ENCODE measurements around the gene ACADL.
"Not testable (repeated sequence)": the region's sequence is repeated elsewhere in the genome, so short reads cannot be mapped to it uniquely, and the experiment has no call there.

The ACADL gene

DNA sequence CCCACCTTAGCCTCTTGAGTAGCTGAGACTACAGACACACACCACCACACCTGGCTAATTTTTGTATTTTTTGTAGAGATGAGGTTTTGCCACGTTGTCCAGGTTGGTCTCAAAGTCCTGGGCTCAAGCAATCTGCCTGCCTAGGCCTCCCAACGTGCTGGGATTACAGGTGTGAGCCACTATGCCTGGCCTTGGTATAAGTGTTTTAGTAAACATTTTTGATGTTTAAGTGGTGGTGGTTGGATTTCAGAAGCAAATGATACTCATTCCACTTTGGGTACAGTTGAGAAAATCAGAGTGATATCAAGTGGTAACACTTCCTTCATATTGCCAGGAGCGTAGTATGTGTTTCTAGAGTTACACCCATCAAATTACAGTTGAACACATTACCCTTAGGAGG, 25.4 kb downstream of the ACADL start:
- DNase-seq, result no peak

DNA sequence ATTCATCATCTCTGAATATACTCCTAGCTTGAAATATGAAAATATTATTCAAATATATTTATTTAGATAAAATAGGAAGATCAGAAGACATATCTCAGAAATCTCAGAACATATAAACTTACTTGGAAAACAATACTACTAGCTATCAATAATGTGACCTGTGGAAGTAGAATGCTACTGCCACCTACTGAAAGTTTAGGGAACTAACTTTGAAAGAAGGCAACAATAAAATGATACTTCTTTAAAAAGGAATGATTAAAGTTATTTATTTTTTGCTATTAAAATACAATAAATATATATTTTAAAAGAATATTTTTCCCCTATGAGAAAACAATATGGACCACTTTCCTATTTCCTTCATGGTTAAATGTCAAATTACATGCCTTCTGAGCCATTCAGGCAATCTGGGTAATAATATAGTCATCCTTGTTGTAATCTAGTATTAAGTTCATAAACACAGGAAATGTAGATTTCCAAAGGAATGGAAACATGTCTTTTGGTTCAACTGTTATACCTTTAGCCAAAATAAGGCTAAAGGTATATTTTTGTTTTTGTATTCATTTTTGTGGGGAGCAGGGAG, 26.0 kb downstream of the ACADL start:
- DNase-seq, result no peak

DNA sequence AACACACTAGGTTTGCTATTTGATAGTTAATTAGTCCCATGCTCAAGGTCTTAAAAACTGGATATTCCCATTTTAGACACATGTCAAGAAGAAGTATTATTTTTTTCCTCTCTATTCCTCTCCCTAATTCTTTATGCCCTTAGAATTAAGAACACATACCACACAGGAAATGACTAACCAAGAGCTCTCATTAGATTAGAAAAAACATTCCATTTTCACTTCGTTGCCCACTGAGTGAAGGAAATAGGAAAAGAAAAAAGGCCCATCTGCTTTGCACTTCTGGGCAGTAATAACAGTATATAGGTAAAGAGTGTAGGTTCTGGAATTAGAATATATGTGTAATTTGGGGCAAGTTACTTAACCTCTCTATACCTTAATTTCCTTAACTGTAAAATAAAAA, 26.9 kb downstream of the ACADL start:
- DNase-seq, result no peak

DNA sequence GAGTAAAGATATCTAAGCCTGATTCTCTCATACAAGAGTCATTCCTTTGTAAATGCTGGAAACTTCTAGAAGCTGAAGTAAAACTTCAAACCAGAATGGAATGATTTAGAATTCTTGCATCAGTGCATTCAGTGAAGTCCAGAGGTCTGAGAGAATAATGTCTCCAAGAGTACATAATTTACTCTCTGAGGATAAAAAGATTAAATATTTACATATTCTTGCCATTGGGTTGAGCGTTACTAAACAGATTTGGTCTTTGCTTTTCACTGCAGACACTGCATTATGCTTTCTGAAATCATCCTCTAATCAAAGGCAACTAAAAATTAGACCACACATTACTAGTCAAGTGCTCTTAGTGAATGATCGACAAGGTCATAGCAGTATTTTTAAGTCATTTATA, 27.5 kb downstream of the ACADL start:
- no peak for DNase-seq

DNA sequence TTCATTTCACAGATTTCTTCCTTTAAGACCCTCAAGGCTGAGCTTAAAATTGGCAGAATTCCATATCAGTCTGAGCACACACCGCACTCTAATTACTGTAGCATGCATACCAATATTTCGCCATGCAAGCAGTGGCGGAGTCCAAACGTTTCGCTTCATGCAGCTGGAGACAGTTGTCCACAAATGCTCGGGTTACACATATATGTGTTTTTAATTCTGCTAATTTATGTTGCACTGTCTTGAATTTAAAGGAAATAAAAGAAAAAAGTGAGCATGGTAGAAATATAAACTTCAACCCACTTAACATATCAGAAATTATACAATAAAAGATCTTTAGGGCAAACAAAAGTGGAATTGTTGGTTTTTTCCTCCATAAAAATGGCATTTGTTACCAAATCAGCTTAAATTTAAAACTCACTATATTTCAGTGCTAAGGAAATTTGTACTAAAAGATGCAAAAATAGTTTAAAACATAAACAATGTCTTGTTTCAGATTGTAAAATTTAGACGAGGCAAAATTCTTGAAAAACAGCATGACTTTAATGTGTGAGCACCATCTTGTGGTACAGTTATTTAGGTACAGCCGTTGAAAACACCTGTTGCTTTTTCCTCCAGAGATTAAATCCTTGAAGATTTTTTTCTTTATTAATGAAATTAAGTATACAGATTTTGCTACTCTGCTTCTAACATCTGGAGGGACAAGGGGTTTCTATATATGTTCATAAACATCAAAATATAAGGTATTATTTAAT, 30.0 kb downstream of the ACADL start:
- peak in 1 of 14 donors; percentile 24 for DNase-seq

DNA sequence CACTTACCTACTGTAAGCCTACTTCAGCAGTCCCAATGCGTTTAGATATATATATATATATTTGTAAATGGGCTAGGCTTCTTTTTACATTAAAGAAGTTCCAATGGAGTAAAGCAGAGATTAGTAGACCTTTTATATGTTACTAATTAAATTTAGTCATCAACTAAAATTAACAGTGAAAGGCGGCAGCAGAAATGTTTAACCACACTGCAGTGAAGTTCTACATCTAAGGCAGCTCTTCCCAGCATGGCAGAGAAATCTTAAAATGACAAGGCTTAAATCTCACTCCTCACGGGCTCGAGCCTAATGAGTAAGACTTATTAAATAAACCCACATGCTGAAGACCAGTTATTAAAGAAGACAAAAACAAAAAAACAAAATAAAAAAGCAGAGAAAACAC, 34.9 kb downstream of the ACADL start:
- DNase-seq, result no peak

DNA sequence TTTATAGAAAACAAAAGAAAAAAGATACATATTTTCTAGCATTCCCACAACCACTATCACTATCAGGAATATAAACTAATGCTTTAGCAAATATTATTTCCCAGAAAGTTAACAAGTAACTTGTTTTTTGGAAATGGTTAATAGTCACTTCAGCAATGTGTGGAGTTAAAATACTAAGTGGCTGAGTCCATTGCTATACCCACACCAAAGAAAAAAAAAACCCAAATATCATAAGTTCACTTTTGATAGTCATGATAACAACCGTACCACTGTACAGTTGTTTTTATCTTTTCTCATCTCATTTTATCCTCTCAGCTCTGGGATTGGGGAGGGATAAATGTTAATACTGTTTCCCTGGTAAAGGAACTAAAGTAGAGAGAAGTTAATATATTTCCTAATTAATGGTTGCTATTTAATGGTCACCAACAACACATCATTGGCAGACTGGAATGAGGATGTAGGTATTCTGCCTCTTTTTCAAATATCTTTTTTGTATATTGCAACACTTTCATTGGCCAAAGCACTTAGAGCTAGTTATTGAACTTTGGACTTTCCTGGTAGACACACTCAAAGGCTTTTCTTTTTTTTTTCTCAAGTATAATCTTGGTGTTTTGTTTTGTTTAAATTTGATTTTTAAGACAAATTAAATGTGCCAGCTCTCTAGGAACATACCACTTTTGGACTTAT, 35.7 kb downstream of the ACADL start:
- no peak for DNase-seq

DNA sequence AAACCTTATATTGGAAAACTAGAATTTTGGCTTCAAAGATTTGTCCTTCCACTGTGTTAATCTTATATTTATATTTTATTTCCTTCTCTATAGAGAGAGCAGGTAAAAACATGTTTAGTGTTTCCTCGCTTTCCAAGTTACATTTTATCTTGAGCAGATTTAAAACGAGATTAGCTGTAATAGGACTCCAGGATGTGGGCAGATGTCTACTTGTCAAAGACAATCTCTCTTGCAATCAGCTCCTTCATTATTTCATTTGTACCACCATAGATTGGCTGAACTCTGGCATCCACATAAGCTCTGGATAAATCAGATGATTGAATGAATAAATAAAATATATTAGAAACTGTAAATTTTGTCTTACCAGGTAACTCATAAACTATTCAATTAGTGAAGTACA, 36.5 kb downstream of the ACADL start:
- DNase-seq, result no peak

DNA sequence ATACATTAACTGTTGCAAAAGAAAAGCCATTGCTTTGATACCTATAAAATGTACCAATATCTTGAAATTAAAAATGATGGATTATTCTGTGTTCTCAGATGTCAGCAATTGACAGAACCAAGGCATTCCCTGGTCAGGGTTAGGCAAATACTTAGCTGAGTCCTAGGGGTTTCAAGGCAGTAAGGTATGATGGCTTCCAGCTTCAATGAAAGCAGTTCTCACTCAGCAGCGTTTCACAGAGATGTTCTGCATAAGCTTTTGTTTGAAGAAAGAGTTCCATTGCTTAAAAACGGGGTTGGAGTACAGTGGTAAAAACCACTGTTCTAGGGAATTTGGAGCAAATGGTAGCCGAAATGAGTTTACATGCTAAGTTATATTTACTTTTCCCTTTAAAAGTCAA, 37.1 kb downstream of the ACADL start:
- DNase-seq, result no peak

DNA sequence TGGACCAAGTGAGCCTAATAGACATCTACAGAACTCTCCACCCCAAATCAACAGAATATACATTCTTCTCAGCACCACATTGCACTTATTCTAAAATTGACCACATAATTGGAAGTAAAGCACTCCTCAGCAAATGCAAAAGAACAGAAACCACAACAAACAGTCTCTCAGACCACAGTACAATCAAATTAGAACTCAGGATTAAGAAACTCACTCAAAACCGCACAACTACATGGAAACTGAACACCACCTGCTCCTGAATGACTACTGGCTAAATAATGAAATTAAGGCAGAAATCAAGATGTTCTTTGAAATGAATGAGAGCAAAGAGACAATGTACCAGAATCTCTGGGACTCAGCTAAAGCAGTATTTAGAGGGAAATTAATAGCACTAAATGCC, 41.3 kb downstream of the ACADL start:
- not testable (repeated sequence) for DNase-seq

DNA sequence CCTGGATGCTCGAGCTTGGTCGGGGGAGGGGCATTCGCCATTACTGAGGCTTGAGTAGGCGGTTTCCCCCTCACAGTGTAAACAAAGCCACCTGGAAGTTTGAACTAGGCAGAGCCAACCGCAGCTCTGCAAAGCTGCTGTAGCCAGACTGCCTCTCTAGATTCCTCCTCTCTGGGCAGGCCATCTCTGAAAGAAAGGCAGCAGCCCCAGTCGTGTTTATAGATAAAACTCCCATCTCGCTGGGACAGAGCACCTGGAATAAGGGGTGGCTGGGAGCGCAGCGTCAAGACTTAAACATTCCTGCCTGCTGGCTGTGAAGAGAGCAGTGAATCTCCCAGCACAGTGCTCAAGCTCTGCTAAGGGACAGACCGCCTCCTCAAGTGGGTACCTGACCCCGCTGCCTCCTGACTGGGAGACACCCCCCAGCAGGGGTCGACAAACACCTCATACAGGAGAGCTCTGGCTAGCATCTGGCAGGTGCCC, 43.6 kb downstream of the ACADL start:
- not testable (repeated sequence) for DNase-seq

DNA sequence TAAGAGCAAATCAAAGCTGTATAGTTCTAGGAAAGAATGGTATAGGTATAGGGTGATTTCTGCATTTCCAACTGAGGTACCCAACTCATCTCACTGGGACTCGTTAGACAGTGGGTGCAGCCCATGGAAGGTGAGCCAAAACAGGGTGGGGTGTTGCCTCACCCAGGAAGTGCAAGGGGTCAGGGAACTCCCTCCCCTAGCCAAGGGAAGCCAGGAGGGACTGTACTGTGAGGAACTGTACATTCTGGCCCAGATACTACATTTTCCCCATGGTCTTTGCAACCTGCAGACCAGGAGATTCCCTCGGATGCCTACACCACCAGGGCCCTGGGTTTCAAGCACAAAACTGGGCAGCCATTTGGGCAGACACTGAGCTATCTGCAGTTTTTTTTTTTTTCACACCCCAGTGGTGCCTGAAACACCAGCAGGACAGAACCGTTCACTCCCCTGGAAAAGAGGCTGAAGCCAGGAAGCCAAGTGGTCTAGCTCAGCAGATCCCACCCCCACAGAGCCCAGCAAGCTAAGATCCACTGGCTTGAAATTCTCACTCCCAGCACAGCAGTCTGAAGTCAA, 44.1 kb downstream of the ACADL start:
- not testable (repeated sequence) for DNase-seq

DNA sequence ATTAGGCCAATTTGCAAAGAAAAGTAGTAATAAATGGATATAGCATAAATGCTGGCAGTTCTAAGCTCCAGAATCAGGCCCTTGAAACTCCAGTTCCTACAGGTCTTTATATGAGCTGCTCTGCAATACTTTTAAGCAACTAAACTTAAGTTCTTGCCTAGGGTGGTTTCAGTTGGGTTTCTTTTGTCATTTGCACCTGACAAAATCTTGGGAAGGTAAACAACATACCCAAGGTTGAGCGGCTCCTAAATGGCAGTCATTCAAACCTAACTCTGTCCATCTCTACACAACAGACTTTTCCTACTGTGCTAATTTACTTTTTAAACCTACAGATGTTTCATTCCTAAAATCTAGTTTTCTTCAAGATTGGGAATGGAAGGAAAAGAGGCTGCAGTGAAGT, 44.8 kb downstream of the ACADL start:
- no peak for DNase-seq

DNA sequence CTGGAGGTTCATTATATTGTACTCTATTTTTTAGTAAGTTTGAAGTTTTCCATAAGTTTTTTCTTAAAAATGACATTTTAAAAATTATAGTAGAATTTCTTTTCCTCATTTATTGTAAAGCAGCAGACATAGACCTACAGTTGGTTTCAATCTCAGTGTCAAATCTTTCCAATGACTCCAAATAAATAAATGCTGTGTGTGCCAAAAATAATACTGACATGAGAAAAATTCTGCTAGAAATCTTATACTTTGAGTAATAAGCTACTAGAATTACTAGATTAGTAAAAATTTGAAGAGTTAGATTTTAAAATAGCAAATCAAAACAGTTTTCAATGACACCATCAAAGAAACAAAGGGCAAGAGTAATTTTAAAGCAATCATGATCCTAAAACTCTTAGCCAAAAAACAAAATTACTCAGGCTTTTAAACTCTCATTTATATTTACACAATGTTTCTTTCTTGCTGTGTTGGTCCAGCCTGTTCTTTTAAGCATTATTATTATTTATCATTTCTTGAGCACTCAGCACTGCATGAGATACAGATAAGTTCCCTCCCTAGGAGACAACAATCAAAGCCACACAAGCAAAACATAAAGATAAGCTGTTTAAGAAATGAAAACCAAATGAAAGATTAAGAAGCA, 45.8 kb downstream of the ACADL start:
- DNase-seq, result no peak

DNA sequence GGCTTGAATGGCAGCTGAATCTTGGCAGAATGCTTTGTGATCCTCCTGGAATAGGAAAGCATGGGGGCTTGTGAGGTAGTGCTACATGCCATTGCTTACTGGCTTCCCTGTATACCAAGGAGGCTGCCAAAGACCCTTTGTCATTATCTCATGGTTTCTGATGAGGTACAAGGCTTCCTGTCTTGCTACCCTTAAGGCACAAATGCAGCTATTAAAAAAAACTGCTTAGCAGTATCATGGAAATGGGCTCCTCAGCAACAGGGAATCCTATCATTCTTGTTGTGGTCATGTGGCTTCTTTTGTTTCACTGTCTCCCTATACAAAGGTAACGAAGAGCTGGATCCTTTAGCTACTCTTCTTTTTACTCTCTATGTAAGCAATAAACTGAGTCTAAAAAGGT, 47.5 kb downstream of the ACADL start:
- DNase-seq, result no peak

DNA sequence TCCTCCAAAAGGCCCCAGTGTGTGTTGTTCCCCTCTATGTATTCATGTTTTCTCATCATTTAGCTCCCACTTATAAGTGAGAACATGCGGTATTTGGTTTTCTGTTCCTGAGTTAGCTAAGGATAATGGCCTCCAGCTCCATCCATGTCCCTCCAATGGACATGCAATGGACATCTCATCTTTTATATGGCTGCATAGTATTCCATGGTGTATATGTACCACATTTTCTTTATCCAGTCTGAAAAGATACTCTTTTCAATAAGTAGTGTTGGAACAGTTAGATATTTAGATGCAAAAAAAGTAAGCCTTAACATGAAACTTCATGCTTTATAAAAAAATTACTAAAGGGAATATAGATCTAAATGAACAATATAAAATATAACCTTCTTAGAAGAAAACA, 48.1 kb downstream of the ACADL start:
- not testable (repeated sequence) for DNase-seq

DNA sequence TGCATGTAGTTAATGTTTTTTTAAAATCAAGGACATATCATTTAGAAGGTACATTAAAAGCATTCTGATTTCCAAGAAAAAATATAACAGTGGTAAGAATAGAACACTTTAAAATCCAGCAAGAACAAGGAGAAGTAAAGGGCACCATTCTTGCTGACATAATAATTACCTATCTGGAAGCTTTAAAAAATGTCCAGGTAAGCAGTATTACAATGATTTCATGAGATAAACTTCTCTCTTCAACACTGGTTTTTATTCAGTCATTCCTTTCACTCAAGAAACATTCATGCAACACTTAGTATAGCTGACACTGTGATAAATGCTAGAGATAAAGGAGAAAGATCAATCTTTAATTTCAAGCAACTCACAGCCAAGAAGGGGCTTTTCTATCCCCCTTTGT, 51.2 kb downstream of the ACADL start:
- DNase-seq, result no peak

DNA sequence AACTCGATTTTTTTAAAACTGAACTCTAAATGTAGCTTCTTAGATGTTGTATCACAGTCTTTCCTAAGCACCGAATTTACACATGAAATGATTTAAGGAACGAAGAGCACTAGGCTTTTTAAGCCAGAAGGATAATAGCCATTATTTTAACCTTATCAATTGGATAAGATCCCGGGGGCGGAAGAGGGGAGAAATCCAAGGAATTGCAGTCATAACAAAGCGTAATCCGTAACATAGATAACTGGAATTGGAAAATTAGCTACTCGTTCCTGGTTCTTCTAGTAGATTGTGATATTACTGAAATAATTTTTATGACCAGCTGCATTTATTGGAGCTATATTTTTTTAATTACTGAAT, 53.0 kb downstream of the ACADL start:
- DNase-seq, result no peak

DNA sequence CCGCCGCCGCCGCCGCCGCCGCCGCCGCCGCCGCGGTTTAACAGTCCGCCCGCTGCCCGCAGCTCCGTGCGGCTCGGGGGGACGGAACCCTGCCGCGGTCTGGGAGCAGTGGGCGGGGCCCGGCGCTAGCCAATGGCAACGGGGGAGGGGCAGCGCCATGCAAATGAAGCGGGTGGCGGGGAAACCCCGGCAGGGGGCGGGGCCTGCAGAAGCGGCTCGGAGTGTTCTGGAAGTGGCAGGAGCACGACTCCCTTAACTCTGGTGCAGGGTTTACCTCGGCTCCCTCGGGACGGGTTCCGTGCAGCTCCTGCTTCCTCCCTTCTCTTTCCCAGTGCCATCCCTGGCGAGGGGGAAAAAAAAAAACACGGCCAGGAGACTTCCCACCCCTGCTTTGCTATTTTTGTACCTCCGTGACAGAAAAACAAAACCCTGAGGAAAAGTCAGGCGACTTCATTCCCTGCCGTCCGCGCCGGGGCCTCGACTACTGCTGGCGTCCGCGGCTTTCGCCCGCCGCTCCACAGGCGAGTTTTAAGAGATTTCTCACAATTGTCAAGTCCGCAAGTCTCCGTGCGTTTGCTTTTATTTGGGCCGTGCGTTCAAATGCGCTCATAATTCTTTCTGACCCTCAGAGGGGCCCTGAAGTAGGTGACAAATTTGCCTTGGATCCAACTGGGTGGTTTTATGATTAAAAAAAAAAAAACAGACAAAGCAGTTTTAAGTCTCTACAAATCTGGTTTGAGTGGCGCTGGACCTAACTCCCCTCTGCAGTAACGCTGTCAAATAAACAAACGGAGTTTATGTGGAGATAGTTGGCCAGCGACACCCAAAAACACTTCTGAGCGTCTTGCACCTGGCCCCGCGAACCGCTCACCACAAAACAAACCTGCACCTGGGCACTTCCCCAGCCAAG, 53.7 kb downstream of the ACADL start, which contains the start of gene KANSL1L:
Gene KANSL1L, minus strand, starts transcription at position 101 of the 910 bp plus-strand sequence. CDS start 16,827 bp downstream, outside the sequence.
- peak; percentile 82 to 98 (median 96) for DNase-seq

DNA sequence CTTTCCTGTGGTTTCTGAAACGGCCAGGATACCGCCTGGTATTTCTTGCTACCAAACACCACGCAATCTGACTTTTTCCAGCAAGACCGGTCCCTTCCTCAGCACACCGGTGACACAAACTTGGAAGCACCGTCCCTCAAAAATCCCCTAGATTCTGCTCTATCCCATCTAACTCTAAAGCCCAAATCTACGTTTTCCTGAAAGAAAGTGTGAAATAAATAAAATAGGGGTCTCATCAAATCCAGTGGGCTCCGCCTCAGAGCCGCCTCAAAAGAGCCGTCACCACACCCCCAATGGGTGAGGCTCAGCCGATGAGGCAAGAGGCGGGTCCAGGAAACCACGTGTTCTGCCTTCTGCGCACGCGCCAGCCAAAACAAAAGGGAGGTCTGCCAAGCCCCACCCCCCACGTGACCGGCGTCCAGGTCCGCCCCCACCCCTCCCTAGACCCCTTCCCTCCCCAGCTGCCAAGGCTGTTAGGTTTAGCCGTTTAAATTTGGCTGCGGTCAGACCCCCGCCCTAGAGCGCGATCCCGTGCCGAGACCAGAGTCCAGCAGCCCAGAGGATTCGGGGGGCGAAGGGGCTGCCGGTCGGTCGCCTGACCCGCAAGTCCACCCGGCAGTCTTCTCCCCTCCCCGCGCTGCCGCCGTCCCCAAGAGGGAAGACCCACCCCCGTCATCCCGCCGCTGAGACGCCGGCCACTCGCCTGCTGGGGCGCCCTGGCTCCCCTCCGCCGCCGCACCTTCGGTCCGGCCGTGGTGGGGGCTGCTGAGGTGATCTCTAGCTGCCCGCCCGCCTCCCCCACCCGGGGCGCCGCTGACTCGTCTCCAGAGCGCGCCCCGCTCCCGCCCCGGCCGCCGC, 54.6 kb downstream of the ACADL start:
- DNase-seq, result peak; percentile 79 to 99 (median 97)

DNA sequence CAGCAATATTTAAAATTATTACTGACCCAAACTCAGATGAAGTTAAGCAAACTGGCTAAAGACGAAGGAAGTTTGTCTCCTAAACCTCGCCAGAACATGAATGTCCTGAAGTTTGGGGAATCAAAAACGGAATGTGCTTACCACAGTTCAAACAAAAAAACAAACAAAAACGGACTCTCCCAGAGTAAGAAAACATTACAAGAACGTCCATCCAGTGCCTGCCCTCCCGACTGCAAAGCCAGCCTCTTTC, 55.1 kb downstream of the ACADL start:
- peak in 1 of 14 donors; percentile 63 for DNase-seq

All from C1 segment of cervical spinal cord (tissue), 14 donors.